HepG2 (cell line): Measurements from ENCODE around the gene ZCCHC3. TPM values are rescaled to one million over a fixed set of nuclear protein-coding genes. Genes with fewer than 3 reads are reported as not detected.

Source experiments
- ARID4A ChIP-seq: sonication (generic); formaldehyde crosslinking; IDR thresholded peaks from 2 replicates; pipeline ENCODE4 v1.5.0; 2020; ENCODE audit warnings: mild to moderate bottlenecking, missing genetic modification reagents, borderline replicate concordance
- CREBL2 ChIP-seq: sonication (generic); formaldehyde crosslinking; IDR thresholded peaks from 2 replicates; pipeline ENCODE4 v1.8.1; 2023; ENCODE audit warnings: missing genetic modification reagents, mild to moderate bottlenecking, borderline replicate concordance
- GATAD1 ChIP-seq: IDR thresholded peaks from 2 replicates; pipeline ENCODE4 v1.6.1; 2016; ENCODE audit warnings: missing genetic modification reagents, missing compliant biosample characterization
- GATAD2A ChIP-seq: IDR thresholded peaks from 2 replicates; pipeline ENCODE4 v1.6.1; 2016
- ONECUT2 ChIP-seq: sonication (generic); formaldehyde crosslinking; IDR thresholded peaks from 2 replicates; pipeline ENCODE4 v1.4.0; 2020; ENCODE audit warnings: missing genetic modification reagents
- PAF1 ChIP-seq: IDR thresholded peaks from 2 replicates; pipeline ENCODE4 v1.6.1; 2016; ENCODE audit warnings: missing genetic modification reagents, missing compliant biosample characterization
- POLR2AphosphoS2 ChIP-seq: IDR thresholded peaks from 2 replicates; pipeline ENCODE4 v1.6.1; 2011; ENCODE audit warnings: low read depth, low read length, improper control_type of control experiment
- RELA ChIP-seq: sonication (generic); formaldehyde crosslinking; IDR thresholded peaks from 2 replicates; pipeline ENCODE4 v1.4.0; 2020; ENCODE audit warnings: missing genetic modification reagents
- RXRB ChIP-seq: IDR thresholded peaks from 2 replicates; pipeline ENCODE4 v1.6.1; 2016; ENCODE audit warnings: borderline replicate concordance, missing genetic modification reagents, missing compliant biosample characterization
- SAFB2 ChIP-seq: sonication (generic); formaldehyde crosslinking; IDR thresholded peaks from 2 replicates; pipeline ENCODE4 v1.5.1; 2020; ENCODE audit warnings: missing genetic modification reagents, low read depth, mild to moderate bottlenecking, borderline replicate concordance
- SOX5 ChIP-seq: IDR thresholded peaks from 2 replicates; pipeline ENCODE4 v1.6.1; 2016; ENCODE audit warnings: borderline replicate concordance
- ZBTB38 ChIP-seq: sonication (generic); formaldehyde crosslinking; IDR thresholded peaks from 2 replicates; pipeline ENCODE4 v1.5.1; 2020; ENCODE audit warnings: mild to moderate bottlenecking, missing genetic modification reagents
- ZNF121 ChIP-seq: sonication (generic); formaldehyde crosslinking; IDR thresholded peaks from 2 replicates; pipeline ENCODE4 v1.5.0; 2020; ENCODE audit warnings: mild to moderate bottlenecking, missing genetic modification reagents
- ZNF18 ChIP-seq: sonication (generic); formaldehyde crosslinking; IDR thresholded peaks from 2 replicates; pipeline ENCODE4 v1.8.0; 2022; ENCODE audit warnings: mild to moderate bottlenecking, missing genetic modification reagents; ENCODE audit not compliant: insufficient replicate concordance
- ZNF292 ChIP-seq: sonication (generic); formaldehyde crosslinking; IDR thresholded peaks from 2 replicates; pipeline ENCODE4 v1.8.1; 2022; ENCODE audit warnings: mild to moderate bottlenecking, low read depth, missing genetic modification reagents, borderline replicate concordance
- ZNF326 ChIP-seq: sonication (generic); formaldehyde crosslinking; IDR thresholded peaks from 2 replicates; pipeline ENCODE4 v1.4.0; 2020; ENCODE audit warnings: missing genetic modification reagents, borderline replicate concordance
- ZNF501 ChIP-seq: sonication (generic); formaldehyde crosslinking; IDR thresholded peaks from 2 replicates; pipeline ENCODE4 v1.5.1; 2020; ENCODE audit warnings: mild to moderate bottlenecking, moderate library complexity, missing genetic modification reagents
- ZNF574 ChIP-seq: sonication (generic); formaldehyde crosslinking; IDR thresholded peaks from 2 replicates; pipeline ENCODE4 v1.4.0; 2020; ENCODE audit warnings: missing genetic modification reagents
- ZNF614 ChIP-seq: IDR thresholded peaks from 2 replicates; pipeline ENCODE4 v1.6.1; 2018; ENCODE audit warnings: missing biosample characterization, missing genetic modification reagents, inconsistent platforms, borderline replicate concordance
- ZNF781 ChIP-seq: sonication (generic); formaldehyde crosslinking; IDR thresholded peaks from 2 replicates; pipeline ENCODE4 v1.5.1; 2020; ENCODE audit warnings: borderline replicate concordance, mild to moderate bottlenecking, missing genetic modification reagents; ENCODE audit errors: not compliant biosample characterization
- polyA plus RNA-seq, 8 experiments: library from polyadenylated mRNA; depleted of rRNA in 3 of 8; stranded (reverse) in 7 of 8; unstranded in 1 of 8; fragments of >200 nt; fragmentation: Illumina TruSeq in 4 of 8; extraction: Trizol in 4 of 8; gene quantifications; 2 replicates each; pipeline versions ENCODE4 v1.2.1 to v1.2.3, GENCODE V29; 2011 to 2016; ENCODE audit warnings: low read depth in 4 of 8, missing spikeins in 1 of 8, mixed read lengths in 1 of 8; ENCODE audit not compliant: insufficient read depth in 1 of 8
- total RNA-seq, 5 experiments: library from RNA; depleted of rRNA; stranded (reverse); fragments of >200 nt; fragmentation: Illumina TruSeq; extraction: Trizol; gene quantifications; 2 replicates each; pipeline ENCODE4 v1.2.3, GENCODE V29; 2016; ENCODE audit warnings: low read depth in 1 of 5

ZCCHC3 gene
- total and polyA plus RNA-seq, 2 of the 13 experiments (the other 11 are each of a cell fraction or from before 2014, with no cell fraction given) = 46.6 to 63.0 TPM

- TF ChIP-seq ZNF574 (CRISPR knock-in tag) = peak; percentile 92
- TF ChIP-seq SOX5 (CRISPR knock-in tag) = peak; percentile 86
- TF ChIP-seq ZNF501 (CRISPR knock-in tag) = peak; percentile 95
- TF ChIP-seq GATAD2A = peak; percentile 63; the same call in 1 of the 2 replicates
- 0 out of 2 replicates have a peak, but pooled peaks have one; percentile 61 for TF ChIP-seq ONECUT2 (CRISPR knock-in tag)
- no peak; the same call in 1 of the 2 replicates for TF ChIP-seq ZNF326
- 0 out of 2 replicates have a peak, but pooled peaks have one; percentile 58 for TF ChIP-seq POLR2AphosphoS2
- peak; percentile 99 for TF ChIP-seq ARID4A
- TF ChIP-seq RELA (CRISPR knock-in tag) = 0 out of 2 replicates have a peak, but pooled peaks have one; percentile 19
- no peak for TF ChIP-seq ZNF781
- peak; percentile 93 for TF ChIP-seq ZNF18 (CRISPR knock-in tag)
- TF ChIP-seq ZBTB38 (CRISPR knock-in tag) = peak; percentile 92
- TF ChIP-seq ZNF121 (CRISPR knock-in tag) = 0 out of 2 replicates have a peak, but pooled peaks have one; percentile 50
- peak; percentile 65; the same call in 1 of the 2 replicates for TF ChIP-seq CREBL2 (CRISPR knock-in tag)
- TF ChIP-seq SAFB2 (CRISPR knock-in tag) = peak; percentile 93; the same call in 1 of the 2 replicates
- TF ChIP-seq PAF1 (CRISPR knock-in tag) = no peak
- TF ChIP-seq GATAD1 (CRISPR knock-in tag) = peak; percentile 81; the same call in 1 of the 2 replicates
- TF ChIP-seq ZNF292 (CRISPR knock-in tag) = peak; percentile 57; the same call in 1 of the 2 replicates
- TF ChIP-seq ZNF614 (CRISPR knock-in tag) = peak; percentile 97; the same call in 1 of the 2 replicates
- TF ChIP-seq RXRB (CRISPR knock-in tag) = peak; percentile 88
These were observed 27.0 kb downstream of the ZCCHC3 start (continued) for GRCh38 chr20:324177-325044.
